NCI-H187 treated with DMSO at 0.1 percent for 48 hours (cell line): ENCODE measurements around the gene SNRNP48.

Source experiments
- DNase-seq: peaks from one replicate; lab custom pipeline; 2025; lab: John Stamatoyannopoulos, UW

SNRNP48 gene

GRCh38 chr6:7589949-7590917, at the start of gene SNRNP48:
TSS of gene SNRNP48 (plus strand) at chr6:7590198. CDS start at chr6:7590258, 60 bp downstream.
- DNase-seq = peak; percentile 69

- no peak for DNase-seq
Observed at GRCh38 chr6:7540595-7540994, 49.4 kb upstream of the SNRNP48 start.

GRCh38 chr6:7541175-7542064, 48.6 kb upstream of the SNRNP48 start, which contains the start of gene DSP:
TSS of gene DSP (plus strand) at chr6:7541671. CDS start at chr6:7541916, 245 bp downstream.
- DNase-seq = no peak

GRCh38 chr6:7542065-7542873, 47.7 kb upstream of the SNRNP48 start:
- no peak for DNase-seq

GRCh38 chr6:7542874-7543624, 46.9 kb upstream of the SNRNP48 start:
- no peak for DNase-seq

GRCh38 chr6:7543789-7544424, 46.1 kb upstream of the SNRNP48 start:
- DNase-seq = no peak

- DNase-seq = no peak
Observed at GRCh38 chr6:7544597-7544996, 45.4 kb upstream of the SNRNP48 start.

GRCh38 chr6:7545316-7546019, 44.5 kb upstream of the SNRNP48 start:
- DNase-seq = no peak

GRCh38 chr6:7546020-7546369, 44.0 kb upstream of the SNRNP48 start:
- DNase-seq = no peak

GRCh38 chr6:7546383-7546782, 43.6 kb upstream of the SNRNP48 start:
- DNase-seq = no peak

- no peak for DNase-seq
Observed at GRCh38 chr6:7546896-7547295, 43.1 kb upstream of the SNRNP48 start.

GRCh38 chr6:7547315-7547714, 42.7 kb upstream of the SNRNP48 start:
- DNase-seq = no peak

GRCh38 chr6:7550433-7550801, 39.6 kb upstream of the SNRNP48 start:
- no peak for DNase-seq

GRCh38 chr6:7554533-7555275, 35.3 kb upstream of the SNRNP48 start:
- DNase-seq = no peak

GRCh38 chr6:7555671-7556070, 34.3 kb upstream of the SNRNP48 start:
- no peak for DNase-seq

- DNase-seq = no peak
Observed at GRCh38 chr6:7556394-7557106, 33.4 kb upstream of the SNRNP48 start.

- DNase-seq = no peak
Observed at GRCh38 chr6:7557652-7558051, 32.3 kb upstream of the SNRNP48 start.

GRCh38 chr6:7558781-7559180, 31.2 kb upstream of the SNRNP48 start:
- no peak for DNase-seq

GRCh38 chr6:7559196-7559595, 30.8 kb upstream of the SNRNP48 start:
- DNase-seq = no peak
